Large intestine (tissue), 3 donors: Measurements from ENCODE around the gene CD19. TPM values are rescaled to one million over a fixed set of nuclear protein-coding genes. Genes with fewer than 3 reads are reported as not detected.

Experiments
- DNase-seq, 2 donors: peaks; one replicate each; pipeline versions ENCODE4 v3.0.0 to v3.0.0-alpha.2; 2013
- H3K27ac ChIP-seq: one replicate; pipeline ENCODE4 v1.5.1; 2013; ENCODE audit warnings: low read length
- H3K27me3 ChIP-seq: 2 replicates; pipeline ENCODE4 v1.6.1; 2013; ENCODE audit warnings: low read length; ENCODE audit not compliant: control insufficient read depth, insufficient read depth
- H3K36me3 ChIP-seq: 2 replicates; pipeline ENCODE4 v1.6.1; 2013; ENCODE audit warnings: low read length; ENCODE audit not compliant: control insufficient read depth, insufficient read depth
- H3K4me1 ChIP-seq: one replicate; pipeline ENCODE4 v1.6.1; 2013; ENCODE audit warnings: low read length; ENCODE audit not compliant: control insufficient read depth, insufficient read depth
- H3K4me3 ChIP-seq: one replicate; pipeline ENCODE4 v1.5.1; 2013; ENCODE audit warnings: low read length
- H3K9me3 ChIP-seq: one replicate; pipeline ENCODE4 v1.6.1; 2013; ENCODE audit warnings: mild to moderate bottlenecking, low read depth, low read length, moderate library complexity; ENCODE audit not compliant: control insufficient read depth
- WGBS: methylation state at CpG from one replicate; pipeline ENCODE4 v1.1.5; 2013; ENCODE audit warnings: low lambda C conversion rate; ENCODE audit not compliant: insufficient coverage; 5-methylcytosine and 5-hydroxymethylcytosine counted together
- polyA plus RNA-seq: library from polyadenylated mRNA; unstranded; fragments of 120-200 nt; gene quantifications from one replicate; pipeline ENCODE4 v1.2.1, GENCODE V29; 2013

Gene CD19
- polyA plus RNA-seq, 1 donor = 1.0 TPM

DNA sequence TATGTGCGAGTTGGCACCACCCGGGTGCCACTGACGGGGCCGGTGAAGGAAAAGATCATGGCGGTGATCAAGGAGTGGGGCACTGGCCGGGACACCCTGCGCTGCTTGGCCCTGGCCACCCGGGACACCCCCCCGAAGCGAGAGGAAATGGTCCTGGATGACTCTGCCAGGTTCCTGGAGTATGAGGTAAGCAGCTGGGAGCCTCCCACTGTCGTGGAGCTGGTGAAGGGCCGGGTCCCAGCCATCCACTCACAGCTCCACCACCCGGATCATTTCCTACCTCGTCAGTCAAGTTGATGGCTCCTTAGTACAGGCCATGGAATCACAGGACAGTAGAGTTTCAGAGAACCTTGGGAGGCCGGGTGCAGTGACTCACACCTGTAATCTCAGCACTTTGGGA is 33.5 kb upstream of the CD19 start:
- H3K4me1 ChIP-seq = no peaks in the 10 kb centered on the region
- H3K36me3 ChIP-seq = peaks cover 12% of the 10 kb centered on the region

DNA sequence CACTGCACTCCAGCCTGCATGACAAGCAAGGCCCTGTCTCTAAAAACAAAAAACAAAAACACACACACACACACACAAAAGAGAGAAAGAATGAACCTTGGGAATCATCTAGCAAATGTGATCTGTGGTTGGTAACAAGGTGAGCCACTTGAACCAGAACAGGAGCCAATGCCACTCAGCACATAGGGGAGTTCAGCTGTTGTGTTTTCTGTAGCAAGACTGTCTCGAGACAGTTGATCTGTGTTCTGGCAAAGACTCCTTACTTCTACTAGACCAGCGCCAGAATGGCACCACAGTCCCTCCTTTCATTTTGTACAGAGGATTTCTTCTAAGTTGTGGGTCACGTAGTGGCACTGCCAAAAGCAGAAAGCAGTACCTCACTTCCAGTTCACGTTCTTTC is 32.8 kb upstream of the CD19 start:
- no CpG with 5 or more reads among the region's 4 CpGs for WGBS

More for the DNA sequence above, 33.5 kb upstream of the CD19 start:
- Histone ChIP-seq H3K4me3 (no peak overlapping the region), H3K27me3 (no peaks in the 10 kb centered on the region), H3K9me3 (no peaks in the 10 kb centered on the region), H3K27ac (no peak overlapping the region)
- no CpG with 5 or more reads among the region's 15 CpGs for WGBS
- no peak for DNase-seq

DNA sequence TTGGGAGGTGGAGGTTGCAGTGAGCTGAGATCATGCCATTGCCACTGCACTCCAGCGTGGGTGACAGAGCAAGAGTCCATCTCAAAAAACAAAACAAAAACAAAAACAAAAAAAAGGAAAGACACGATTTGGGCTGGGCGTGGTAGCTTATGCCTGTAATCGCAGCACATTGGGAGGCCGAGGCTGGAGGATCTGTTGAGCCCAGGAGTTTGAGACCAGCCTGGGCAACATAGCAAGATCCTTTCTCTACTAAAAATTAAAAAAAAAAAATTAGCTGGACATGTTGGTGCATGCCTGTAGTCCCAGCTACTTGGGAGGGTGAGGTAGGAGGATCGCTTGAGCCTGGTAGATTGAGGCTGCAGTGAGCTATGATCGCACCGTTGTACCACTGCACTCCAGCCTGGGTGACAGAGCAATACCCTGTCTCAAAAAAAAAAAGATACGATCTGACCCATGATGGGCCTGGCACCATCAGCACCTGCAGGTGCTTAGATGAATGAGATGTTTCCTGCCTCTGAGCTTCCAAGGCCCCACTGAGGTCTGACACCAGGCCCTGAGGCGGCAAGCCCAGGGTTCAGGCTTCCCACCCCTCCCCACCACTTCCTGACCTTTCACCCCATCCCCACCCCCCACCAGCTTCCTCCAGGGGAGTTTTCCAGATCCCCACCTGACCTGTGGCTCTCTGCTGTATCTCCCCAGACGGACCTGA is 31.7 kb upstream of the CD19 start:
- H3K4me1 ChIP-seq = no peaks in the 10 kb centered on the region
- no peaks in the 10 kb centered on the region for H3K27me3 ChIP-seq
- H3K4me3 ChIP-seq = no peak overlapping the region
- no peaks in the 10 kb centered on the region for H3K9me3 ChIP-seq
- DNase-seq = no peak
- no peak overlapping the region for H3K27ac ChIP-seq
- H3K36me3 ChIP-seq = peaks cover 12% of the 10 kb centered on the region
- no CpG with 5 or more reads among the region's 11 CpGs for WGBS

More for the DNA sequence above, 32.8 kb upstream of the CD19 start:
- DNase-seq = no peak
- Histone ChIP-seq H3K9me3 (no peaks in the 10 kb centered on the region), H3K36me3 (peaks cover 12% of the 10 kb centered on the region), H3K4me3 (no peak overlapping the region), H3K27me3 (no peaks in the 10 kb centered on the region), H3K4me1 (no peaks in the 10 kb centered on the region), H3K27ac (no peak overlapping the region)

- Histone ChIP-seq H3K4me1 (no peaks in the 10 kb centered on the region), H3K27ac (no peak overlapping the region), H3K9me3 (no peaks in the 10 kb centered on the region), H3K36me3 (peaks cover 17% of the 10 kb centered on the region), H3K4me3 (no peak overlapping the region), H3K27me3 (no peaks in the 10 kb centered on the region)
- no peak for DNase-seq
- no CpG with 5 or more reads among the region's 25 CpGs for WGBS
These were observed 31.2 kb upstream of the CD19 start for GRCh38 chr16:28900601-28901000.

DNA sequence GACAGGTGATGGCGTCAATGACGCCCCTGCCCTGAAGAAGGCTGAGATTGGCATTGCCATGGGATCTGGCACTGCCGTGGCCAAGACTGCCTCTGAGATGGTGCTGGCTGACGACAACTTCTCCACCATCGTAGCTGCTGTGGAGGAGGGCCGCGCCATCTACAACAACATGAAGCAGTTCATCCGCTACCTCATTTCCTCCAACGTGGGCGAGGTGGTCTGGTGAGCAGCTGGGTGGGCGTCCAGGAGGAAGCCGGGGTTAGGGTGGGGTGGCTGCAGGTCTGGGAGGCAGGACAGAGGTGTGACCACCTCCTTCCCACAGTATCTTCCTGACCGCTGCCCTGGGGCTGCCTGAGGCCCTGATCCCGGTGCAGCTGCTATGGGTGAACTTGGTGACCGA is 29.9 kb upstream of the CD19 start:
- WGBS = no CpG with 5 or more reads among the region's 15 CpGs
- no peak for DNase-seq
- Histone ChIP-seq H3K27ac (no peak overlapping the region), H3K4me1 (no peaks in the 10 kb centered on the region), H3K9me3 (no peaks in the 10 kb centered on the region), H3K36me3 (peaks cover 25% of the 10 kb centered on the region), H3K4me3 (no peak overlapping the region), H3K27me3 (no peaks in the 10 kb centered on the region)

GRCh38 chr16:28902909-28903308 is 28.9 kb upstream of the CD19 start:
- Histone ChIP-seq H3K27me3 (no peaks in the 10 kb centered on the region), H3K36me3 (peaks cover 31% of the 10 kb centered on the region), H3K9me3 (no peaks in the 10 kb centered on the region), H3K4me3 (no peak overlapping the region), H3K27ac (no peak overlapping the region), H3K4me1 (no peaks in the 10 kb centered on the region)
- DNase-seq = no peak
- no CpG with 5 or more reads among the region's 11 CpGs for WGBS

GRCh38 chr16:28903344-28904042 is 28.3 kb upstream of the CD19 start:
- Histone ChIP-seq H3K27me3 (no peaks in the 10 kb centered on the region), H3K36me3 (peaks cover 34% of the 10 kb centered on the region), H3K4me3 (no peak overlapping the region), H3K27ac (no peak overlapping the region), H3K4me1 (no peaks in the 10 kb centered on the region), H3K9me3 (no peaks in the 10 kb centered on the region)
- DNase-seq = no peak
- WGBS = no CpG with 5 or more reads among the region's 29 CpGs

DNA sequence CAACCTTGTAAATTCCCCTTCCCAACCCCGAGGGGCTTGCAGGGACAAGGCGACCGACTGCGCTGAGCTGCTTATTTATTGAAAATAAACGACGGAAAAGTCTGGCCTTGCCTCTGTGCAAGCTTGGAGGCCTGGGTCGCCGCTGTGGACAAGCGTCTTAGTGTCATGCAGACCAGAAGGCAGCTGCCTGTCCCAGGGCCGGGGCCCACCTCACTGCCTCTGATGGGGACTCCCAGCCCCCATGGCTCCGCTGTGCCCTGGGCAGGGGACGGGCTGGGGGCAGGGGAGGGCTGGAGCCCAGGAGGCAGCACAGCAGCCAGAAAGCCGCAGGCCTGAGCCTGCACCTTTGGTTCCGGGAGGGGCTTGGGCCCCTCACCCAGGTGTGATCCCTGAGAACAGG is 27.4 kb upstream of the CD19 start:
- no peaks in the 10 kb centered on the region for H3K9me3 ChIP-seq
- H3K4me3 ChIP-seq = no peak overlapping the region
- no peaks in the 10 kb centered on the region for H3K4me1 ChIP-seq
- no peaks in the 10 kb centered on the region for H3K27me3 ChIP-seq
- peaks cover 37% of the 10 kb centered on the region for H3K36me3 ChIP-seq
- no CpG with 5 or more reads among the region's 14 CpGs for WGBS
- no peak for DNase-seq
- no peak overlapping the region for H3K27ac ChIP-seq

- no peak for DNase-seq
- H3K36me3 ChIP-seq = peaks cover 39% of the 10 kb centered on the region
- no peak overlapping the region for H3K4me3 ChIP-seq
- H3K27ac ChIP-seq = no peak overlapping the region
- WGBS = no CpG with 5 or more reads among the region's 16 CpGs
- no peaks in the 10 kb centered on the region for H3K4me1 ChIP-seq
- H3K9me3 ChIP-seq = no peaks in the 10 kb centered on the region
- no peaks in the 10 kb centered on the region for H3K27me3 ChIP-seq
These were observed 26.9 kb upstream of the CD19 start for GRCh38 chr16:28904828-28905227.

DNA sequence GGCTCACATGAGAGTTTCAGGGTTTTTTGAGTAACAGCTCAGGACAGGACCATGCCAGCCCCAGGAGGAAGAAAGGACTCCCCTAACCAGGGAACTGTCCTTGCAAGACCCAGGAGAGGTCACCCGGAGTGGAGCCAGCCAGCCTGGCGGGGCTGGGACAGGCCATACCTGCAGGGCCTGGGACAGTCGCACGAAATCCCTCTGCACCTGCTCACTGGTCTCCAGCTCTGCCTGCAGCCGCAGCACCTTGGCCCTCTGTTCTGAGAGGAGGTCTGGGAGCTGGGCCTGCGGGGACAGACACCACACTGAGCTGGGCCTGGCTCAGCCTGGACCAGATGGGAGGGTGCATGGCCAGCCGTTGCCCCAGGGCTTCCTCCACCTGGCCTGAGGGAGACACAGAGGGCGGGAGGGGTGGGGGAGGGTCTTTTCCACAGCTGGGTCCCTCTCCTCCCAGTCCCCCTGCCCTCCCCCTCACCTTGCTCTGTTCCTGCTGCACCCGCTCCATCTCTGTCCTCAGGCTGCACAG is 26.5 kb upstream of the CD19 start:
- H3K36me3 ChIP-seq = peaks cover 39% of the 10 kb centered on the region
- no peaks in the 10 kb centered on the region for H3K9me3 ChIP-seq
- peaks cover 3% of the 10 kb centered on the region for H3K4me1 ChIP-seq
- H3K27ac ChIP-seq = no peak overlapping the region
- no peaks in the 10 kb centered on the region for H3K27me3 ChIP-seq
- no peak overlapping the region for H3K4me3 ChIP-seq
- no peak for DNase-seq
- WGBS = no CpG with 5 or more reads among the region's 9 CpGs
